ENCODE measurements around the gene TEKTIP1.

TEKTIP1 gene

DNA sequence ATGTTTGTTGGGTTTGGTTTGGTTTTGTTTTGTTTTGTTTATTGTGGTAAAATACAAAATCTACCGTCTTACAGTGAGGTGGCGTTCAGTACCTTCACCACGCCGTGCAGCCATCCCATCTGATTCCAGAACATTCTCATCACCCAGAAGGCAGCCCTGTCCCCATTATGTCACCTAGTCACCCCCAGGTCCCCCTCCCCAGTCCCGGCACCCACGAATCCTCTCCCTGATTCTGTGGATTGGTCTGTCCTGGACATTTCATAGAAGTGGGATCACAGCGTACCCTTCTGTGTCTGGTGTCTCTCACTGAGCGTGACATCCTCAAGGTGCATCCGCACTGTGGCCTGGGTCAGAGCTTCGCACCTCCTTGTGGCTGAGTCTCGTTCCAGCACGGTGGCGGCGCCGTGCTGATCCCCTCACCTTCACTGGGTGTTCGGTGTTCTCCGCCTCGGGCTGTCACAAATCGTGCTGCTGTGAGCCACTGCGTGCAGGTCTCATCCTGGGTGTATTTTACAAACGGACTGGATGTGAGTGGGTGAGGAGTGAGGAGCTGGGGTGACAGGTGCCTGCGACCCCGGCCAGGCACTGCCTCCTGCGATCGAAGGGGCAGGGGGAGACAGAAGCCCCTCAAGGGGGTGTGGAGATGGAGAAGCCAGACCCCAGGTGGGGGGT is 580 bp upstream of the TEKTIP1 start:
- DNase-seq, result no peak

GRCh38 chr19:3539756-3540118 is 763 bp downstream of the TEKTIP1 start:
- DNase-seq, result no peak

GRCh38 chr19:3543150-3544057 is 4.4 kb downstream of the TEKTIP1 start:
- no peak for DNase-seq

DNA sequence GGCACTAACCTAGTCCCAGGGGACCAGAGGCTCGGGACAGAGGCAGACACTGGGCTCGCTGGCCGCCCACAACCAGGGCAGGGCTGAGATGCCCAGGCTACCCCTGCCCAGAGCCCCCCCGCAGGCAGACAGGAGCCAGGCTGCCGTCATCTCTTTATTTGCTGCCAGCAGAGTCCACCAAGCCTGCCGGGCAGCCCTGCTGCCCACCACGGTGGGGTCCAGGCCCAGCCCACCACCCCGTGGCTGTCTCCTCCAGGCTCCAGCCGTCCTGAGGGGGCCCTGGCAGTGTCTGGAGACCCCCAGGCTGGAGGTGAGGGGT is 5.0 kb downstream of the TEKTIP1 start:
- no peak for DNase-seq

GRCh38 chr19:3544742-3545668 is 6.0 kb downstream of the TEKTIP1 start:
- DNase-seq, result peak in 1 of 2 experiments; percentile 58

DNA sequence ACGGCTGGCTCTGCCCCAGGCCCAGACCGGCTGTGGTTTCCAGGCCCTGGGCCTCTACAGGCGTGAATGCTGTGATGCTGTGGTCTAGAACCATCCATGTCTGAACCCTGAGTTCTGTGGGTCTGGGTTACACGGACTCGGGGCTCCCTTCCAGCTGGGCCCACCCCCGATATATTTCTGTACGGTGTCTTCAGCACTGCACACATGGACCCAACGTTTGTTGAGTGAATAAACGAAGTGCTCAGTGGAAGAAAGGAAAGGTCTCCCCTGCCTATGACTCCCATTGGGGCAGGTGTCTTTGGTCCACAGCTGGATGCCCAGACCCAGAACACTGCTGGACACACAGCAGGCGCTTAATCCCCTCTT is 6.7 kb downstream of the TEKTIP1 start:
- no peak for DNase-seq

GRCh38 chr19:3546119-3546518 is 7.1 kb downstream of the TEKTIP1 start:
- no peak for DNase-seq

DNA sequence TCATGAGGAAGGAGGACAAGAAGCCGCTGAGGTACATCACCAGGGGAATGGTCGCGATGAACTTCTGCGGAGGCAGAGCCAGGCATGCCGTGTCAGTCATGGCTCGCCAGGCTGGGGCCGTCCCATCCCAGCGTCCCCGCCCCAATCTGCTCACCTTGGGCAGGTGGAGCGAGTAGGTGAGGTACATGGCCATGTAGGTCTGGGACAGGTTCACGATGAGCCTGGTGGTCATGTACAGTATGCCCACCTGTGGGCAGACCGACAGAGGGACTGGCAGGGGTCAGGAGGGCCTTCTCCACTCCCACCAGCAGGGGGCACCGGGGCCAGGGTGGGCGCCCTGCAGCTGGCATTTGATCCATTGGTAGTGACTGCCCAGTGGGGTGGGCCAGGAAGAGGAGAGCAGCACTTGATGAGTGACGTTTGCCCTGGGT is 8.3 kb downstream of the TEKTIP1 start:
- no peak for DNase-seq

GRCh38 chr19:3547767-3548282 is 8.9 kb downstream of the TEKTIP1 start:
- DNase-seq, result no peak

DNA sequence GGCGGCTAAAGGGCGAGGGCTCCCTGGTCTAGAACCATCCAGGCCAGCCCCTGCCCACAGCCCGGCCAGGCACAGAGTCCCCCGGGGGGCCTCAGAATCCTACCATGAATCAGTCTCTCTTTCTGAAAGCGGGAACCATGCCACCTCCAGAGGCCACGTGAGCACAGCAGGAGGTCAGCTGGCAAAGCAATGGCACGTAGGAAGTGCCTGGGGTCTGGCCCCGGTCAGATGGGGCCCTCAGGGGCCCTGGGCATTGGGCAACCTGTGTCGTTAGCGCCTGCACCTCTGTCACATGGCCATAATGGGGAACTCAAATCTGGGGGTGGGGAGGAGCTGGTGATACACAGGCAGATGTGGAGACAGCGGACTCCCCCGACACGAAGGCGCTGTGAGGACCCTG is 9.6 kb downstream of the TEKTIP1 start:
- DNase-seq, result no peak

GRCh38 chr19:3549816-3550215 is 10.8 kb downstream of the TEKTIP1 start:
- no peak for DNase-seq

DNA sequence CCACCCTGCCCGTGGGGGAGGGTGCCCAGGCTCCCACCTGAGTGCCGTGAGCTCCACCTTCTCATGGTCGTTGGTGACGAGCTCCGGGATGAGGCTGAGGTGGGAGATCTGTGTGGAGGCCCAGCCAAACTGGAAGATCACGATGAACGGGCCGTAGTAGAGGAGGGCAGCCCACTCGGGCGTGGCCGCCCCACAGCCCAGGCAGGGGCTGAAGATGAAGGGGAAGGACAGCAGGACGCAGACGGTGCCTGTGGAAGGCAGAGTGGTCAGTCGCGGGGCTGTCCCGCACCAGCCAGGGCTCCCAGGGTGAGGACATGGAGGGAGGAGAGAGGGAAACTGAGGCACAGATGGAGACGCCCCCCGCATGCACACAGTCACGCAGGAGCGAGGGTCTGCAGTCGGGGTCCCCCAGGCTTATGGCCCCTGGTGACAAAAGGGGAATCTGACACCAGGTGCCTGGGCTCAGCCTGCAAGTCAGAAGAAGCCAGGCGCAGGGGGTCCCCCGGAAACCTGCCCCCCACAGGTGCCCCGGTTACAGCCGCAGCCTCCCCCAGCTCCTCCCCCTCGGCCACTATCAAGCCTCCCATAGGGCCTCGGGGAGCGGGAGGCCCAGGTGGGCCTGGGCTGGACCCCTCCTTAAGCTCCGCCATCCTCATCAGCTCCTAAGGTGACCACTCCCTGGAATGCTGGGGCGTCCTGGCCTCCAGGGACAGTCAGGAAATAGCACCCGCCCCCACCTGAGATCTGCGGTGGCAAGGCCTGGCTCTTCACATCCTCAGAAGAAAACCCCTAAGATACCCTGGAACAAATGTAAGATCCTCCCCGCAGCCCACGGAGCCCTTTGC is 12.2 kb downstream of the TEKTIP1 start:
- DNase-seq, result no peak

DNA sequence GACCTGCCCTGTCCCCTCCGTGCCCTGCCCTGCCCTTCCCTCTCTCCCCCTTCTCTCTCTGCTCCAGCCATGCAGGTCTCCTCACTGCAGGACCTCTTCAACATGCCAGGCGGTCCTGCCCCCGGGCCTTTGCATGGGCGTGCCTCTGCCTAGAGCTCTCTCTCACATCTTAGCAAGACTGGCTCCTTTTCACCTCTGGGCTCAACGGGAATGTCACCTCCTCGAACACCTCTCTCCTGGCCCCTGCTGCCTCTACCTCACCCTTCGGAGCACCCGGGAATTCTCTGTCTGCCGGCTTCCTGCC is 12.8 kb downstream of the TEKTIP1 start:
- no peak for DNase-seq

- DNase-seq, result no peak
Observed at GRCh38 chr19:3554254-3555083, 15.5 kb downstream of the TEKTIP1 start.

GRCh38 chr19:3555653-3556422 is 16.9 kb downstream of the TEKTIP1 start:
- no peak for DNase-seq

DNA sequence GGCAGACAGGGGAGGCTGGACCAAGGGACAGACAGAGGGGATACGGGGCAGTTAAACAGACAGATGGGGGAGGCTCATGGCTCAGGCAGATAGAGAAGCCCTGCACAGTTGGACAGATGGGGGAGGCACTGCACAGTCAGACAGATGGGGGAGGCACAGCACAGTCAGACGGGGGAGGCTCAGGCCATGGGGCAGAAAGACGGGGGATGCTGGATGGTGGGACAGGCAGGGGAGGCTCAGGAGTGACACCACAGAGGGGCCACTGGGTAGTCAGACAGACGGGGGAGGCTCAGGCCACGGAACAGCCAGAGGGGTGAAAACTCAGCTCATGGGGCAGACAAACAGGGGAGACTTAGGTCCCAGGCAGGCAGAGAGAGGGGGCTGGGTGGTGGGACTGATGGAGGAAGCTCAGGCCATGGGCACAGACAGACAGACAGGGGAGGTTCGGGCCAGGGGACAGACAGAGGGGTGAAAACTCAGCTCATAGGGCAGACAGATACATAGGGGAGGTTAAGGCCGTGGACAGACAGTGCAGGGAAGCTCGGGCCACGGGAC is 17.5 kb downstream of the TEKTIP1 start:
- no peak for DNase-seq

DNA sequence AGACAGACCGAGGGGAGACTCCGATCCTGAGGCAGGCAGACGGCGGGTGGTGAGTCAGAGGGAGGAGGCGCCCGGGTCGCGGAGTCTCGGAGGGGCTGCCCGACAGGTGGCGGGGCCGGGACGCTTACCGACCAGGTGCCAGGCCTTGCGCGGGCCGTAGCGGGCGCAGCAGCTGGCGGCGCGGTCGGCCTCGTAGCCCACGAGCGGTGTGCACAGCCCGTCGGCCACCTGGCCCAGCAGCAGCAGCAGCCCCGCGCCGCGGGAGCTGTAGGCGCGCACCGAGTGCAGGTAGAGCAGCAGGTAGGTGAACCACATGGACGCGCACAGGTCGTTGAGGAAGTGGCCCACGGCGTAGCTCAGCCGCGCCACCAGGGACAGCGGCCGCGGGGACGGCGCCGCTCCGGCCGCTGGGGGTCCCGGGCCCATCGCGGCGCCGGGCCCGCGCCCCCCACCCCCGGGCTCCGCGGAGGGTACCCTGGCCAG is 18.0 kb downstream of the TEKTIP1 start:
- DNase-seq, result peak in 1 of 2 experiments; percentile 40

GRCh38 chr19:3557461-3558248 is 18.7 kb downstream of the TEKTIP1 start, which contains the start of gene MFSD12:
TSS of gene MFSD12 (minus strand) at chr19:3557586. CDS start at chr19:3557403, 183 bp downstream.
- DNase-seq, result peak; percentile 47 to 94
